Mucosa of descending colon (tissue), 3 donors: ENCODE measurements around the gene DAND5. TPM values are rescaled to one million over a fixed set of nuclear protein-coding genes. Genes with fewer than 3 reads are reported as not detected.

Experiments used
- ATAC-seq: fragments of 200-7000 bp; cut with Tn5 transposase; one replicate; pipeline ENCODE4 v1.9.1; 2020; ENCODE audit warnings: mild to moderate bottlenecking, moderate library complexity
- DNase-seq, 3 donors: peaks; one replicate each; pipeline ENCODE4 v3.0.0-alpha.2; 2020
- H3K36me3 ChIP-seq: fragments of 200-600 bp; one replicate; pipeline ENCODE4 v1.8.0; 2021; ENCODE audit warnings: low read depth, mild to moderate bottlenecking
- H3K4me1 ChIP-seq: fragments of 200-600 bp; one replicate; pipeline ENCODE4 v1.8.0; 2021; ENCODE audit warnings: low read depth, mild to moderate bottlenecking
- H3K4me3 ChIP-seq: fragments of 200-600 bp; one replicate; pipeline ENCODE4 v1.8.0; 2021; ENCODE audit warnings: mild to moderate bottlenecking
- H3K9me3 ChIP-seq: fragments of 200-600 bp; one replicate; pipeline ENCODE4 v1.8.0; 2021; ENCODE audit warnings: mild to moderate bottlenecking
- intact Hi-C, 2 donors: fragments of 100-400 bp; cut with DNase I in 1 of 2; cut with micrococcal nuclease in 1 of 2; formaldehyde crosslinking; loops; one replicate each; pipeline versions ENCODE4 v1.11.0 to v1.11.1; 2022; cut with DNase I, micrococcal nuclease
- total RNA-seq, 3 donors: library from RNA; stranded (reverse); fragmentation: NEBNext Ultra II Directional in 2 of 3; extraction: Animal tissue kit (Norgen Biotek cat#: 25700) in 2 of 3; gene quantifications; one replicate each; pipeline versions ENCODE4 v1.2.1 to v1.2.4, GENCODE V29; 2021 to 2023
- TF ChIP-seq, protein P1 (sequence below): fragments of 200-600 bp; IDR thresholded peaks from one replicate; pipeline ENCODE4 v1.8.0; 2022; ENCODE audit warnings: antibody characterized with exemption, mild to moderate bottlenecking
- donor health status: DM: no; HTN: no; CAD: no; lungs with moderate emphysema.
- donor health status: DM: no; HTN: no; CAD: no.
- donor health status: DM: no; HTN: yes; CAD: no.

Gene DAND5
- total RNA-seq, 3 donors from 2014 or later = 0.34 to 1.1 TPM; not detected in 1

DNA sequence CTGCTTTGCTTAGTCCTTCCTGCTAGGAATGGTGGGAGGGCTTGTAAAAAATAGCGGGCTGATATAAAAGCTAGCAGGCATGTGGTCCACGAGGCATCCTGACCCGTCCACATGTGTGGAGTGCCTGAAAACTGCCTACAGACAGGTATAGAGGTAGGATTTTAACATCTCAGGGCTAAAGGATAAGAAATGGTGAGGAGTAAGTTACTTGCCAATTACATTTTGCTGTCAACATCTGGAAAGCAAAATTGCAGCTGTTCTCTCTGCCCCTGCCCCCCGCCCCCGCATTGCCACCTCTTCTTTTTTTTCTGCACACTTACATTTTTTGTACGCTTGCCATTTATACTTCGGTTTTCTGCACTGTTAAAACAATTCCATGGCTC is 46.9 kb downstream of the DAND5 start:
- no peaks in the 10 kb centered on the region for H3K36me3 ChIP-seq
- peaks cover 18% of the 10 kb centered on the region for H3K4me1 ChIP-seq
- no peak for DNase-seq
- ATAC-seq = no peak
- H3K9me3 ChIP-seq = no peaks in the 10 kb centered on the region
- H3K4me3 ChIP-seq = no peak overlapping the region
- TF ChIP-seq, protein P1, sequence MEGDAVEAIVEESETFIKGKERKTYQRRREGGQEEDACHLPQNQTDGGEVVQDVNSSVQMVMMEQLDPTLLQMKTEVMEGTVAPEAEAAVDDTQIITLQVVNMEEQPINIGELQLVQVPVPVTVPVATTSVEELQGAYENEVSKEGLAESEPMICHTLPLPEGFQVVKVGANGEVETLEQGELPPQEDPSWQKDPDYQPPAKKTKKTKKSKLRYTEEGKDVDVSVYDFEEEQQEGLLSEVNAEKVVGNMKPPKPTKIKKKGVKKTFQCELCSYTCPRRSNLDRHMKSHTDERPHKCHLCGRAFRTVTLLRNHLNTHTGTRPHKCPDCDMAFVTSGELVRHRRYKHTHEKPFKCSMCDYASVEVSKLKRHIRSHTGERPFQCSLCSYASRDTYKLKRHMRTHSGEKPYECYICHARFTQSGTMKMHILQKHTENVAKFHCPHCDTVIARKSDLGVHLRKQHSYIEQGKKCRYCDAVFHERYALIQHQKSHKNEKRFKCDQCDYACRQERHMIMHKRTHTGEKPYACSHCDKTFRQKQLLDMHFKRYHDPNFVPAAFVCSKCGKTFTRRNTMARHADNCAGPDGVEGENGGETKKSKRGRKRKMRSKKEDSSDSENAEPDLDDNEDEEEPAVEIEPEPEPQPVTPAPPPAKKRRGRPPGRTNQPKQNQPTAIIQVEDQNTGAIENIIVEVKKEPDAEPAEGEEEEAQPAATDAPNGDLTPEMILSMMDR = no peak
- intact Hi-C loops = no loop called here

DNA sequence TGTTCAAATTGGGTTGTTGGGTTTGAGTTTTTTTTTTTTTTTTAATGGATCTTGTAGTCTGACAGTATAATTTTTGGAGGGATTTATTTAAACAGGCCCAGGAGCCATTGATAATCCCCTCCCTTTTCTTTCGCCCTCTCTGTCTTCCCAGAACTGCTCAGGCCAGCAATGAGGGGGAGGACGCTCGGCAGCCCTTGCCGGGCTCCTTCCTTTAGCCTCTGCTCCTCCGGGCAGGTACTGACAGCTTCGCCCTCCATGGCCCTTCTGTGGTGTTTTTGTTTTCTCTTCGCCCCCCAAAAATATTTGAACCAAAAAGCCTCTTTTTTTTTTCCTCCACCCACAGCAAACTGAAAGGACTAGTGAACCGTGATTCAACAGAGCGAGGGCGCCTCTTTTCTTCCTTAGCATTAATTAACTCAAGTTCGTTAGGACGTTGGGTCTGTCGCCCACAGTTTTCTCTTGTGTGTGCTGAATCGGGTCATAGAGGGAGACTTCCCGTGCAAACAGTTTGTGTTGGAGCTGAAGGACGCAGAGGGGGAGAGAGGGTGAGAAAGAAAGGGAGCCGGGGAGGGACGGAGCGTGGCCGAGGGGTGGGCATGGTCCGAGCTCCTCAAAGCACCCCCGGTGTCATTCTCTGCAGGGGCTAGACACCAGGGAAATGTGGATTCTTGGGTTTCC is 47.4 kb downstream of the DAND5 start:
- H3K4me3 ChIP-seq = no peak overlapping the region
- H3K36me3 ChIP-seq = no peaks in the 10 kb centered on the region
- H3K9me3 ChIP-seq = no peaks in the 10 kb centered on the region
- TF ChIP-seq, protein P1 = no peak
- no peak for DNase-seq
- H3K4me1 ChIP-seq = peaks cover 18% of the 10 kb centered on the region
- intact Hi-C loops = no loop called here
- no peak for ATAC-seq

DNA sequence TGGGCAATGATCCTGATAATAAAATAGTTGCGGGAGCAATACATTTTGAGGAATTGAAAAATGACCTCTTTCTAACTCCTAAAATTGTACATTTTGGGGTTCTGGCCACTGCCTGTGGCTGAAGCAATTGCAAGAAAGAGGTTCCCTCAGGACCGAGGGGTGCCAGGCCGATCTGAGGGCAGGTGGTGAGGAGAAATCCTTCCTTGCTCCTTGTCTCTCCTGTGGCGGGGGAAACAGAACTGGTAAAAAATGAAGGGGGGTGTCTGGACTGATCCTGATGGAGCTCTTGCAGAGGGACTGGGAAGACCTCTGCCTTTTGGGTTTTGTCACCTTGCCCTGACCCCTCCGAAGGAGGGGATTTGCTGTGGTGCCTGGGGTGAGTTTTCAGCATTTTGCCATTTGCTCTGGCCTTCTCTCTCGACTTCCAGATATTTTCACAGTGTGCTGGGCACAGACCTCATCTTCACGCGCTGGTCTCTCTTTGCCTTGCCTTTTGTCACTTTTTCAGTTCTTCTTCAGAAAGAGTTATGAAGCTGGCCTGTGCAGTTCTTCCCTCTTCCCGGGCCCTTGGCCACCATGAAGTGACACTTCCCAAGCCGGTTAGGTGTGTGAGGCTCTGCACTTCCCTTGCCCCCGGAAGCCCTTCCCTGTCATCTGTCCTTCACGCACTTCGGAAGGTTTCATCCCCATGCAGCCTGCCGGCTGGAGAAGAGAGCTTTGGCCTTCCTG is 48.1 kb downstream of the DAND5 start:
- H3K36me3 ChIP-seq = no peaks in the 10 kb centered on the region
- H3K4me3 ChIP-seq = no peak overlapping the region
- TF ChIP-seq, protein P1 = no peak
- intact Hi-C loops = no loop called here
- H3K9me3 ChIP-seq = no peaks in the 10 kb centered on the region
- ATAC-seq (no peak), DNase-seq (peak in 1 of 3 donors; percentile 2)
- peaks cover 24% of the 10 kb centered on the region for H3K4me1 ChIP-seq

DNA sequence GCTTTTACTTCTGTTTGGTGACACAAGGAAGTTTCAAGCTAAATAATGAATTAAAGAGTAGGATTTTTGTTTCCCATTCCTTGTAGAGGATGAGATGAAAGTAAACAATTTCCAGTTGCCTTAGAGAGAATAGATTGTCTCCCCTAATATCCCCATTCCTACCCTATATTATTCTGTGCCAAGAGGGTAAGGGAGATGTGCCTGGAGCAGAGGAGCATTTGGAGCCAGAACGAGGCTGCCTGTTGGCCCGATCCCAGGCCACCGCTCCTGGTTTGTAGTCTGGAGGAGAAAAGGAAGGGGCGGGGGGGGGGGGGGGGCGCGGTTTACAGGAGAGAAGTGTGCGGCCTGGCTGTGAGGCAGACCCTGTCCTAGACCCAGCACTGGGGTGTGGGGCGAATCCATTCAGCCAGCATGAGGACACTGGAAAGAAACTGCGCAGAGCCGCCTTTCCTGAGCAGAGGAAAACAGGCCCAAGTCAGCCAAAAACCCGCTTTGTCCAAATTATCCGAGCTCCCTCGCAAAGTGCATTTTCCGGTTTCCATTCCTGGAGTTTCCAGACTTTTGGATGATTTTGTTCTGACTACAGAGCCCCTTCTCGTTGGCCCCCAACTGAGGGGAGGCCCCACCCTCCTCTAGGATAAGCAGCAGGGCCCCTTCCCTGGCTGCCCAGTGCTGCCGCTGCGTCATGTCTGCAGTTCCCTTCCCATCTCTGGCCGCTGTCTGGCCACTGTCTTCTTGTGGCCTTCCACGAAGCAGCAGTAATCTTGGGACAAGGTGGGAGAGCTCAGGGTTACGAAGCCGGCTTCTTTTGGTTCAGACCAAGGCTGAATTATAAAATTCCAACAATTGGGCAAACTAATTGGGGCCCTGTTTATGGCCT is 48.9 kb downstream of the DAND5 start:
- H3K4me1 ChIP-seq = peaks cover 22% of the 10 kb centered on the region
- DNase-seq (peak in 1 of 3 donors; percentile 46), ATAC-seq (no peak)
- TF ChIP-seq, protein P1 = no peak
- no peaks in the 10 kb centered on the region for H3K9me3 ChIP-seq
- no peaks in the 10 kb centered on the region for H3K36me3 ChIP-seq
- no peak overlapping the region for H3K4me3 ChIP-seq
- intact Hi-C loops = no loop called here

- H3K36me3 ChIP-seq = no peaks in the 10 kb centered on the region
- no peak overlapping the region for H3K4me3 ChIP-seq
- ATAC-seq (no peak), DNase-seq (no peak)
- intact Hi-C loops = no loop called here
- peaks cover 26% of the 10 kb centered on the region for H3K4me1 ChIP-seq
- H3K9me3 ChIP-seq = no peaks in the 10 kb centered on the region
- TF ChIP-seq, protein P1 = no peak
Measured at GRCh38 chr19:13019332-13019731, 50.0 kb downstream of the DAND5 start.
